Activated CD8-positive, alpha-beta memory T cell treated with anti-CD3 and anti-CD28 coated beads, Interleukin-2, amount 50 U/mL, for 1 hour (primary cell): ENCODE data around the gene PRR23E.

Experiments
- DNase-seq: peaks from one replicate; pipeline ENCODE4 v3.0.0-alpha.2; 2020; ENCODE audit errors: extremely low read depth

The PRR23E gene

GRCh38 chr3:127165036-127165435 lies 27.9 kb upstream of the PRR23E start:
- no peak for DNase-seq

GRCh38 chr3:127165694-127166485 lies 27.0 kb upstream of the PRR23E start:
- no peak for DNase-seq

GRCh38 chr3:127166501-127167065 lies 26.3 kb upstream of the PRR23E start:
- DNase-seq = no peak

- no peak for DNase-seq
Measured at GRCh38 chr3:127167315-127168043, 25.5 kb upstream of the PRR23E start.

- no peak for DNase-seq
Measured at GRCh38 chr3:127168271-127168670, 24.7 kb upstream of the PRR23E start.

GRCh38 chr3:127170814-127171213 lies 22.1 kb upstream of the PRR23E start:
- no peak for DNase-seq

GRCh38 chr3:127171320-127171719 lies 21.6 kb upstream of the PRR23E start:
- DNase-seq = no peak

- DNase-seq = no peak
Measured at GRCh38 chr3:127171721-127172120, 21.2 kb upstream of the PRR23E start.

GRCh38 chr3:127172211-127172610 lies 20.7 kb upstream of the PRR23E start:
- DNase-seq = no peak

GRCh38 chr3:127172781-127173515 lies 20.0 kb upstream of the PRR23E start:
- DNase-seq = no peak

- DNase-seq = no peak
Measured at GRCh38 chr3:127173516-127174166, 19.3 kb upstream of the PRR23E start.

GRCh38 chr3:127174284-127174683 lies 18.6 kb upstream of the PRR23E start:
- no peak for DNase-seq

GRCh38 chr3:127174715-127175140 lies 18.2 kb upstream of the PRR23E start:
- DNase-seq = no peak

GRCh38 chr3:127175272-127175671 lies 17.7 kb upstream of the PRR23E start:
- DNase-seq = no peak

- DNase-seq = no peak
Measured at GRCh38 chr3:127177226-127177625, 15.7 kb upstream of the PRR23E start.

GRCh38 chr3:127180859-127181258 lies 12.1 kb upstream of the PRR23E start:
- no peak for DNase-seq

- DNase-seq = no peak
Measured at GRCh38 chr3:127182431-127182830, 10.5 kb upstream of the PRR23E start.

GRCh38 chr3:127182848-127183714 lies 9.8 kb upstream of the PRR23E start:
- no peak for DNase-seq

GRCh38 chr3:127183931-127184869 lies 8.7 kb upstream of the PRR23E start:
- DNase-seq = no peak

GRCh38 chr3:127184870-127185216 lies 8.1 kb upstream of the PRR23E start:
- no peak for DNase-seq
